Prostate gland (tissue), 2 donors: ENCODE results near the gene POU2AF2.

Source experiments
- POLR2A ChIP-seq: fragments of 450-650 bp; IDR thresholded peaks from one replicate; pipeline ENCODE4 v1.6.1; 2016; ENCODE audit warnings: antibody characterized with exemption, mild to moderate bottlenecking
- POLR2AphosphoS5 ChIP-seq: sonication (generic); formaldehyde crosslinking; IDR thresholded peaks from one replicate; pipeline ENCODE4 v1.6.1; 2017; ENCODE audit warnings: antibody characterized with exemption
- TF ChIP-seq, protein P1 (sequence below), 4 experiments: fragments of 200-600 bp in 2 of 4; fragments of 450-650 bp in 2 of 4; sonication (generic) in 2 of 4; IDR thresholded peaks; 1 replicate in 3 of 4; 2 replicates in 1 of 4; pipeline ENCODE4 v1.5.1; 2016 to 2019; ENCODE audit warnings: antibody characterized with exemption in 4 of 4, mild to moderate bottlenecking in 2 of 4, moderate library complexity in 2 of 4

DNA sequence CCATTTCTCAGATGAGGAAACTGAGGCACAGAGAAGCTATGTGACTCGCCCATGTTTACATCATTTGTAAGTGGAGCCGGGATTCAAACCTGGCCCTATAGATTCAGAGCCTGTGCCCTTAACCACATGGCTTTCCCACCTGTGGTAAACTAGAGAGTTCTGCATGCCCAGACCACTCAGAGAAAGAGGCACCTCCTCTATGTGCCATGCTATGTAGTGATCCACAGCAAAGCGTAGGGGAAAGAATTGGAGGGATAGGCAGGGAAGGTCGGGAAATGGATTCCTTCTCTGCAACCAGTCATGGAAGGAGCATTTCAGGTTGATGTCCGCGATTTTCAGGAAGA lies 15.4 kb upstream of the POU2AF2 start:
- TF ChIP-seq POLR2AphosphoS5, result no peak
- TF ChIP-seq, protein P1, sequence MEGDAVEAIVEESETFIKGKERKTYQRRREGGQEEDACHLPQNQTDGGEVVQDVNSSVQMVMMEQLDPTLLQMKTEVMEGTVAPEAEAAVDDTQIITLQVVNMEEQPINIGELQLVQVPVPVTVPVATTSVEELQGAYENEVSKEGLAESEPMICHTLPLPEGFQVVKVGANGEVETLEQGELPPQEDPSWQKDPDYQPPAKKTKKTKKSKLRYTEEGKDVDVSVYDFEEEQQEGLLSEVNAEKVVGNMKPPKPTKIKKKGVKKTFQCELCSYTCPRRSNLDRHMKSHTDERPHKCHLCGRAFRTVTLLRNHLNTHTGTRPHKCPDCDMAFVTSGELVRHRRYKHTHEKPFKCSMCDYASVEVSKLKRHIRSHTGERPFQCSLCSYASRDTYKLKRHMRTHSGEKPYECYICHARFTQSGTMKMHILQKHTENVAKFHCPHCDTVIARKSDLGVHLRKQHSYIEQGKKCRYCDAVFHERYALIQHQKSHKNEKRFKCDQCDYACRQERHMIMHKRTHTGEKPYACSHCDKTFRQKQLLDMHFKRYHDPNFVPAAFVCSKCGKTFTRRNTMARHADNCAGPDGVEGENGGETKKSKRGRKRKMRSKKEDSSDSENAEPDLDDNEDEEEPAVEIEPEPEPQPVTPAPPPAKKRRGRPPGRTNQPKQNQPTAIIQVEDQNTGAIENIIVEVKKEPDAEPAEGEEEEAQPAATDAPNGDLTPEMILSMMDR (IDR thresholded peaks at IDR 0.05), result no peak
- no peak for TF ChIP-seq POLR2A
